ENCODE data around the gene B4GALNT4. TPM values are rescaled to one million over a fixed set of nuclear protein-coding genes. Genes with fewer than 3 reads are reported as not detected.
A peak's percentile ranks its signal among the peaks of the same experiment; 100 is the strongest.
"Not testable (repeated sequence)": the region's sequence is repeated elsewhere in the genome, so short reads cannot be mapped to it uniquely, and the experiment has no call there.

The B4GALNT4 gene
- total RNA-seq, 1 donor from 2014 or later = 1.9 TPM

GRCh38 chr11:396948-397548 is 27.7 kb downstream of the B4GALNT4 start:
- peak; percentile 41 for TF ChIP-seq CTCF (IDR thresholded peaks at IDR 0.05)
- DNase-seq (no peak), ATAC-seq (peak; percentile 3)
- Histone ChIP-seq H3K27me3 (no peaks in the 10 kb centered on the region), H3K4me1 (peaks cover 3% of the 10 kb centered on the region), H3K36me3 (no peaks in the 10 kb centered on the region), H3K9me3 (no peaks in the 10 kb centered on the region), H3K4me3 (peak overlapping the region; percentile 26), H3K27ac (no peak overlapping the region)
- intact Hi-C loops (cut with DNase I) = no loop called here

GRCh38 chr11:398826-399225 is 29.5 kb downstream of the B4GALNT4 start:
- no peak overlapping the region for H3K27ac ChIP-seq
- no peaks in the 10 kb centered on the region for H3K27me3 ChIP-seq
- no peaks in the 10 kb centered on the region for H3K36me3 ChIP-seq
- intact Hi-C loops (cut with DNase I) = no loop called here
- no peak for TF ChIP-seq CTCF (IDR thresholded peaks at IDR 0.05)
- no peak for ATAC-seq
- no peaks in the 10 kb centered on the region for H3K9me3 ChIP-seq
- H3K4me3 ChIP-seq = no peak overlapping the region
- H3K4me1 ChIP-seq = peaks cover 3% of the 10 kb centered on the region
- DNase-seq = no peak

- Histone ChIP-seq H3K36me3 (no peaks in the 10 kb centered on the region), H3K27ac (no peak overlapping the region), H3K4me3 (no peak overlapping the region), H3K9me3 (no peaks in the 10 kb centered on the region), H3K27me3 (no peaks in the 10 kb centered on the region), H3K4me1 (peaks cover 3% of the 10 kb centered on the region)
- ATAC-seq = no peak
- no peak for TF ChIP-seq CTCF (IDR thresholded peaks at IDR 0.05)
- DNase-seq = no peak
- intact Hi-C loops (cut with DNase I) = no loop called here
Measured at GRCh38 chr11:399731-400211, 30.5 kb downstream of the B4GALNT4 start.

- no peak for DNase-seq
Measured at GRCh38 chr11:400241-400689, 31.0 kb downstream of the B4GALNT4 start.

GRCh38 chr11:401196-401595 is 31.9 kb downstream of the B4GALNT4 start:
- H3K27ac ChIP-seq; H3K4me3 ChIP-seq; ATAC-seq; H3K4me1 ChIP-seq; DNase-seq; intact Hi-C loops (cut with DNase I); H3K27me3 ChIP-seq; H3K9me3 ChIP-seq; H3K36me3 ChIP-seq: not testable (repeated sequence)

More at GRCh38 chr11:400241-400689, 31.0 kb downstream of the B4GALNT4 start:
- H3K27me3 ChIP-seq = no peaks in the 10 kb centered on the region
- no peak for ATAC-seq
- H3K9me3 ChIP-seq = no peaks in the 10 kb centered on the region
- no peak overlapping the region for H3K27ac ChIP-seq
- intact Hi-C loops (cut with DNase I) = no loop called here
- no peaks in the 10 kb centered on the region for H3K36me3 ChIP-seq
- H3K4me3 ChIP-seq = no peak overlapping the region
- H3K4me1 ChIP-seq = peaks cover under 1% of the 10 kb centered on the region
- no peak for TF ChIP-seq CTCF (IDR thresholded peaks at IDR 0.05)

- Histone ChIP-seq H3K27me3 (no peaks in the 10 kb centered on the region), H3K4me1 (peaks cover 17% of the 10 kb centered on the region), H3K27ac (no peak overlapping the region), H3K9me3 (no peaks in the 10 kb centered on the region), H3K4me3 (no peak overlapping the region), H3K36me3 (no peaks in the 10 kb centered on the region)
- intact Hi-C loops (cut with DNase I) = no loop called here
- no peak for ATAC-seq
- no peak for DNase-seq
- TF ChIP-seq CTCF (IDR thresholded peaks at IDR 0.05) = no peak
Measured at GRCh38 chr11:403021-403760, 33.9 kb downstream of the B4GALNT4 start.
